Activated CD4-positive, alpha-beta T cell treated with anti-CD3 and anti-CD28 coated beads, Interleukin-2, Interleukin-6, amounts not matched to agents 100 ng/mL and 50 ng/mL, durations not matched to agents 16 hours and 8 hours (primary cell): Measurements from ENCODE around the gene KIF23.
A peak's percentile ranks its signal among the peaks of the same experiment; 100 is the strongest.

ENCODE experiments used
- DNase-seq: peaks from one replicate; pipeline ENCODE4 v3.0.0-alpha.2; 2020

The KIF23 gene

DNA sequence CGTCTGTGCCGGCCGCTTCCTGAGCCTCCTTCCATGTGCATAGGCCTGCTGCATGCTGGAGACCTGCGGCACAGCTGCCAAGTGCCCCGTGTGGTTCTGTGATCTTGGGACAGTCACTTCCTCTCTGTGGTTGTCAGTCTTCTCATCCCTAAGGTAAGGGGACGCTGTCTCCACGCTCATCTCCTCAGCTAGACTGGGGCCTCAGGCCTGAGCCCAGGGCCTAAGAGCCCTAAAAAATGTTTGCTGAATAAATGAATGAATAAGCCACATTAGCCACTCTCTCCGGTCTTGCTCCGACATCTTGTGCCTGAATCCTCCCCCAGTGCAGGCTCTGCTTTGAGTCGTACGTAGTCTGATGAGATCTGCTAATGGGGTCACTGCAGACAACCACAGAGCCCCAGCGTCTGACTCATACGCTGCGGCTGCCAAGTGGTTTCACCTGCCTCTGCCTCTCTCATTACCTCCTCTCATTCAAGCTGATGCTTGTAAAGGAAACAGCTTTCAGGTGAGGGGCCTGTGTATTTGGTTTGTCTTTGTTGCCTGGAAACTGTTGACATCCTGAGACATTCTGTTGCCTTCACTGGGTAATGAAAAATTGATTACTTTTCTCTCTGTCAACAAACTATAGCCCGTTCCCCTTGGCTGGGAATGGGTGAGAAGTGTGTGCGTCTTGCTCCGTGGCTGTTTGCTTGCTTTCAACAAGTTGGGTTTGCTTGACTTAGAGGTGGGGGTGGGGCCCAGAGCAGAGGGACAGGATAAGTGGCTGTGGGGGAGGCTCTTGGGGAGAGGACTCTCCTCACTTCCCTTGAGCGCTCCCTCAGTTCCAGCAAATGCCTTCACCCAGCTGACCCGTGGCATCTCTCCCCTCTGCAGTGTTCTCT is 54.3 kb downstream of the KIF23 start:
- peak; percentile 87 for DNase-seq

DNA sequence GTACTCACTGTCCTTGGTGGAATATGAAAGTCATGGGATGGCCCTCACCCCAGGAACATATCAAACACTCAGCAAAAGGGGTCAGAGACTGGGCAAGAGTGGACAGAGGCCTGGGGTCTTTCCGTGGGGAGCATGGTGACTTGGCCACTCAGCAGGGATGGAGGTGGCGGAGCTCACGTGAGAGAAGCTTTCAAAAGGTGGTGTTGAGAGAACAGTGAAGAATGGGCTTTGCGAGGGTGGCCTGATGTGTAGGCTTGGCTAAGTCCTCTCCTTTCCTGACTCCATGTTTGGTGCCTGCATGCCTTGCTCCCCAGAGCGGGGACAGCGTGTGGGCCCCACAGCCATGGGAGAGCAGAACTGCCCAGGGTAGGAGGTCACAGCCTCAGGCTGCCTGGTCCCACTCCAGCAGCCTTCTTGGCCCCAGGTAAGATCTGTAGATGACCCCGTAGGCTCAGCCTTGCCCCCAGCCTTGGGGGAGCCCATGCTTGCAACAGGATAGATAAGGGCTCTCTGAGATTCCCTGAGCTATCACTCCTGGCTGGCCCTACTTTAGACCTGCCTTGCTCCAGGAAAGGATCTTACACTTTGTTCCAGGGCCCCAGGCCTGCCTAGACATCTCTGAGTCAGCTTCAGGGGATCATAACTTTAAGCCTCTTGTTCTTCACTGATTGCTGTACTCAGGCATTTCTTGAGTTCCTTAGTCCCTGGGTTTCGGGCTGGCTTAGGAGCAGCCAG is 55.5 kb downstream of the KIF23 start:
- DNase-seq, result no peak

GRCh38 chr15:69472046-69472445 is 57.9 kb downstream of the KIF23 start:
- no peak for DNase-seq

GRCh38 chr15:69472562-69472961 is 58.4 kb downstream of the KIF23 start:
- DNase-seq, result no peak

GRCh38 chr15:69474291-69474690 is 60.1 kb downstream of the KIF23 start:
- DNase-seq, result no peak

GRCh38 chr15:69474846-69475455 is 60.8 kb downstream of the KIF23 start:
- no peak for DNase-seq

- DNase-seq, result peak; percentile 78
Observed at GRCh38 chr15:69475769-69476358, 61.7 kb downstream of the KIF23 start.

GRCh38 chr15:69476704-69477473 is 62.7 kb downstream of the KIF23 start:
- no peak for DNase-seq

GRCh38 chr15:69478259-69478781 is 64.2 kb downstream of the KIF23 start:
- DNase-seq, result peak; percentile 53

- DNase-seq, result no peak
Observed at GRCh38 chr15:69479081-69479480, 64.9 kb downstream of the KIF23 start.

DNA sequence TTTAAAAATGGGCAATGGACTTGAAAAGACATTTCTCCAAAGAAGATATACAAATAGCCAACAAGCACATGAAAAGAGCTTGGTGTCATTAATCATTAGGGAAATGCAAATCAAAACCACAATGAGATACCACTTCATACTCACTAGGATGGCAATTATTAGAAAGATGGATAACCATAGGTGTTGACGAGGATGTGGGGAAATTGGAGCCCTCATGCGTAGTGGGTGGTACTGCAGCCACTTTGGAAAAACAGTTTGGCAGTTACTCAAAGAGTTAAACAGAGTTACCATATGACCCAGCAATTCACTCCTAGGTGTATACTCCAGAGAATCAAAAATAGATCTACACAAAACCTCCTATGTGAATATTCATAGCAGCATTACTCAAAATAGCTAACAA is 65.8 kb downstream of the KIF23 start:
- DNase-seq, result no peak

DNA sequence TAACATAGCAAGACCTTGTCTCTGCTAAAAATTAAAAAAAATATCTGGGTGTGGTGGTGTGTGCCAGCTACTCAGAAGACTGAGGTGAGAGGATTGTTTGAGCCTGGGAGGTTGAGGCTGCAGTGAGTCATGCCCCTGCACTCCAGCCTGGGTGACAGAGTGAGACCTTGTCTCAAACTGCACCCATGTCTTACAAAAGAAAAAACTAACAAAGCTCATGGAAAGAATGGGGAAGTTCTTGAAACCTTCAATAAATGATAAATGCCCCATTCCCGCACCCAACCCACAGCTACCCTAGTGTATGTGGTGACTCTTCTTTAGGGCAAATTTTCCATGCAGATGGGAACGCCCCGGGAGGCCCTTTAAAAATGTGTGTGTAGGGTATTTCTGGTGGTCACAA is 66.8 kb downstream of the KIF23 start:
- DNase-seq, result no peak

GRCh38 chr15:69482686-69483256 is 68.6 kb downstream of the KIF23 start:
- no peak for DNase-seq

DNA sequence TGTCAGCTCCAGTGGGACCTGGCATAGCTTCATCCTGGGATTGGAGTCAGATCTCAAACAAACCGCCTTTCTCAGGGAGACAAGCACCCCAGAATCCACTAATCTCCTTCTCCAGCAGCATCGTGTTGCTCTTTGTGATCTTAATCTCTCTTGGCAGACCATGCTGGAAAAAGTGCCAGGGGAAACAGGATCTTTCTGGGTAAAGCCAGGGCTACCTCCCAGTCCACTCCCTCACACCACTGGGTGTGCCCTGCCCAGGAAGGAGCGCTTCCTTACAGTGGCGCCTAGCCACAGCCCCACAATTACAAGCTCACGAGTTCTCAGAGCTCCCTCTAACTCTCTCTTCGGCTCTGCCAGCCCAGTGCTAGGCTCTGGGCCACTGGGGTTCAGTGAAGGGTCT is 70.7 kb downstream of the KIF23 start:
- no peak for DNase-seq

GRCh38 chr15:69486481-69487110 is 72.4 kb downstream of the KIF23 start:
- no peak for DNase-seq

DNA sequence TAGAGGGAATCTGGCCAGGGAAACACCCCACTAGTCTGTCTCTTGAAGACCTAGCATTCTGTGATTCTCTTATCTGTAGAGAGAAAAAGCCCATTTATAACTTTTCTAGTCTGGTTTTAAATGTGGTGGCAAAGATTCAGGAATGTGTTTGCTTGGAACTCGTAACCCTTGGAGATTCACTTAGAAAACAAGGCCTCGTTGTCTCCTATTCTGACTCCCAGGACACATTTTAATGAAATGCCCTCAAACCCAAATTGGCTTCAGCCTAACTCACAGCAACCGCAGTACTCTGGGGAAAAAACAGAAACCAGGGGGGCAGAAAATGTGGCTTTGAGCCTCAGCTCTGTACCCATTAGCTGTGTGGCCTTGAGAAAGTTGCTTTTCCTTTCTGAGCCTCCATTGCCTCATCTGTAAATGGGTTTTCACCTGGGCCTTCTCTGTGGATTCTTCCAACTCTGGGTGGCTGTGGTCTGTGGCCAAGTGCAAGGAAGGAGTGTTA is 75.0 kb downstream of the KIF23 start:
- DNase-seq, result no peak

- no peak for DNase-seq
Observed at GRCh38 chr15:69490356-69491037, 76.3 kb downstream of the KIF23 start.

- no peak for DNase-seq
Observed at GRCh38 chr15:69491038-69491505, 76.9 kb downstream of the KIF23 start.

- DNase-seq, result no peak
Observed at GRCh38 chr15:69493406-69493805, 79.3 kb downstream of the KIF23 start.

DNA sequence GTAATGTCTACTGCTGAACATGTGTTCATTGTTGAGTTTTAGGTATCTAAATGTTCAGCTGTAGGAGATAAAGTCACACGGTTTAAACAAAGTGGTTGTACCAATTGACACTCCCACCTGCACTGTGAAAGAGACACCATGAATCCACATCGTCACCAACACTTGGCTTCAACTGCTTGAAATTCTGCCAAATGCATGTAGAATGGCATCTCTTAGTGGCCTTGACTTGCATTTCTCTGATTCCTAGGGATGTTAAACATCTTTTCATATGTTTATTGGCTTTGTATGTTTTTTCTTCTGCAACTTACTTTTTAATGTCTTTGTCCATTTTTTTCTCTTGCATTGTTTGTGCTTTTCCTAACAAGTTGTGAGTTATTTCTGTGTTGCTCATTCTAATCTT is 81.9 kb downstream of the KIF23 start:
- DNase-seq, result no peak

GRCh38 chr15:69497076-69497475 is 82.9 kb downstream of the KIF23 start:
- DNase-seq, result no peak
